Posterior vena cava (tissue), 2 donors: Measurements from ENCODE around the gene N4BP3. TPM values are rescaled to one million over a fixed set of nuclear protein-coding genes. Genes with fewer than 3 reads are reported as not detected.

Experiments
- DNase-seq: peaks from one replicate; pipeline ENCODE4 v3.0.0-alpha.2; 2020; ENCODE audit warnings: low spot score
- intact Hi-C, 2 donors: fragments of 100-400 bp; cut with DNase I; formaldehyde crosslinking; loops; one replicate each; pipeline versions ENCODE4 v1.14.1 to v1.14.2; 2022 to 2023
- total RNA-seq, 2 donors: library from RNA; stranded (reverse); fragmentation: NEBNext Ultra II Directional; extraction: Animal tissue kit (Norgen Biotek cat#: 25700); gene quantifications; one replicate each; pipeline ENCODE4 v1.2.1, GENCODE V29; 2021
- donor health status: DM: yes; HTN: yes; CAD: no.
- donor health status: DM: yes; HTN: yes; CAD: no.

N4BP3 gene
- total RNA-seq, 2 donors from 2014 or later: 1.7 to 1.8 TPM

- DNase-seq: no peak
- intact Hi-C loops: no loop called here
These were observed 22.5 kb upstream of the N4BP3 start for GRCh38 chr5:178090856-178091255.

GRCh38 chr5:178093134-178093533 is 20.2 kb upstream of the N4BP3 start:
- no peak for DNase-seq
- intact Hi-C loops: no loop called here

- DNase-seq: no peak
- intact Hi-C loops: no loop called here
These were observed 19.0 kb upstream of the N4BP3 start for GRCh38 chr5:178094345-178094744.

GRCh38 chr5:178098685-178099084 is 14.6 kb upstream of the N4BP3 start:
- intact Hi-C loops: no loop called here
- no peak for DNase-seq

GRCh38 chr5:178103612-178104011 is 9.7 kb upstream of the N4BP3 start:
- DNase-seq: no peak
- intact Hi-C loops: no loop called here

GRCh38 chr5:178104492-178104891 is 8.8 kb upstream of the N4BP3 start:
- intact Hi-C loops: no loop called here
- DNase-seq: no peak

- intact Hi-C loops: no loop called here
- DNase-seq: no peak
These were observed 7.2 kb upstream of the N4BP3 start for GRCh38 chr5:178106086-178106485.

- intact Hi-C loops: no loop called here
- no peak for DNase-seq
These were observed 6.6 kb upstream of the N4BP3 start for GRCh38 chr5:178106556-178107239.

- intact Hi-C loops: no loop called here
These were observed 5.5 kb upstream of the N4BP3 start for GRCh38 chr5:178107756-178108310.

GRCh38 chr5:178108446-178108845 is 4.9 kb upstream of the N4BP3 start:
- no peak for DNase-seq
- intact Hi-C loops: no loop called here

More at GRCh38 chr5:178107756-178108310, 5.5 kb upstream of the N4BP3 start:
- no peak for DNase-seq

- intact Hi-C loops: no loop called here
- no peak for DNase-seq
These were observed 4.4 kb upstream of the N4BP3 start for GRCh38 chr5:178108966-178109365.

GRCh38 chr5:178110511-178110910 is 2.8 kb upstream of the N4BP3 start:
- DNase-seq: no peak
- intact Hi-C loops: no loop called here

GRCh38 chr5:178111925-178112324 is 1.4 kb upstream of the N4BP3 start:
- DNase-seq: no peak
- intact Hi-C loops: no loop called here

GRCh38 chr5:178112545-178112944 is 787 bp upstream of the N4BP3 start:
- intact Hi-C loops: no loop called here
- DNase-seq: no peak

GRCh38 chr5:178113841-178114324 is 551 bp downstream of the N4BP3 start:
- intact Hi-C loops: no loop called here
- no peak for DNase-seq

- intact Hi-C loops: no loop called here
- DNase-seq: no peak
These were observed 1.2 kb downstream of the N4BP3 start for GRCh38 chr5:178114325-178115135.

GRCh38 chr5:178115136-178115813 is 1.9 kb downstream of the N4BP3 start:
- no peak for DNase-seq
- intact Hi-C loops: no loop called here

- intact Hi-C loops: no loop called here
- DNase-seq: no peak
These were observed 2.4 kb downstream of the N4BP3 start for GRCh38 chr5:178115814-178116142.

- DNase-seq: no peak
These were observed 3.0 kb downstream of the N4BP3 start for GRCh38 chr5:178116143-178116885.

More at GRCh38 chr5:178116143-178116885, 3.0 kb downstream of the N4BP3 start:
- intact Hi-C loops: no loop called here
